Measurements from ENCODE around the gene KCTD13. TPM values are rescaled to one million over a fixed set of nuclear protein-coding genes. Genes with fewer than 3 reads are reported as not detected.
"Not testable (repeated sequence)": the region's sequence is repeated elsewhere in the genome, so short reads cannot be mapped to it uniquely, and the experiment has no call there.

KCTD13 gene
- total RNA-seq, 1 donor from 2014 or later: 42.2 TPM

- intact Hi-C loops (cut with micrococcal nuclease): no loop called here
These were observed 34.2 kb downstream of the KCTD13 start for GRCh38 chr16:29891525-29892457.

GRCh38 chr16:29889372-29889771 is 36.7 kb downstream of the KCTD13 start:
- intact Hi-C loops (cut with micrococcal nuclease): not testable (repeated sequence)

- intact Hi-C loops (cut with micrococcal nuclease): no loop called here
These were observed 42.0 kb downstream of the KCTD13 start for GRCh38 chr16:29883987-29884386.

- intact Hi-C loops (cut with micrococcal nuclease): no loop called here
These were observed 45.0 kb downstream of the KCTD13 start for GRCh38 chr16:29881050-29881449.

- intact Hi-C loops (cut with micrococcal nuclease): loop anchor here (1.0 kb wide), 1 partner anchor 98 kb away; no protein-coding TSS in a partner anchor
These were observed 47.9 kb downstream of the KCTD13 start for GRCh38 chr16:29878172-29878571.

GRCh38 chr16:29877266-29877961 is 48.6 kb downstream of the KCTD13 start:
- intact Hi-C loops (cut with micrococcal nuclease): loop anchor here (1.0 kb wide), 5 partner anchors 8 to 96 kb away; partner anchors contain the start of genes ASPHD1, CDIPT, KCTD13 and TAOK2

- intact Hi-C loops (cut with micrococcal nuclease): loop anchor here (1.0 kb wide), 5 partner anchors 9 to 97 kb away; partner anchors contain the start of genes ASPHD1, CDIPT, KCTD13 and TAOK2
These were observed 49.3 kb downstream of the KCTD13 start for GRCh38 chr16:29876594-29877249.

GRCh38 chr16:29876217-29876593 is 49.8 kb downstream of the KCTD13 start:
- intact Hi-C loops (cut with micrococcal nuclease): no loop called here

- intact Hi-C loops (cut with micrococcal nuclease): no loop called here
These were observed 50.8 kb downstream of the KCTD13 start for GRCh38 chr16:29875206-29875605.

GRCh38 chr16:29873319-29873718 is 52.7 kb downstream of the KCTD13 start:
- intact Hi-C loops (cut with micrococcal nuclease): no loop called here

- intact Hi-C loops (cut with micrococcal nuclease): no loop called here
These were observed 54.0 kb downstream of the KCTD13 start for GRCh38 chr16:29871822-29872546.

- intact Hi-C loops (cut with micrococcal nuclease): not testable (repeated sequence)
These were observed 57.0 kb downstream of the KCTD13 start for GRCh38 chr16:29869067-29869466.

- intact Hi-C loops (cut with micrococcal nuclease): no loop called here
These were observed 57.5 kb downstream of the KCTD13 start for GRCh38 chr16:29868396-29869009.

GRCh38 chr16:29864205-29864604 is 61.8 kb downstream of the KCTD13 start:
- intact Hi-C loops (cut with micrococcal nuclease): no loop called here

GRCh38 chr16:29863669-29863984 is 62.4 kb downstream of the KCTD13 start:
- intact Hi-C loops (cut with micrococcal nuclease): loop anchor here (1.0 kb wide), 13 partner anchors 14 to 268 kb away; partner anchors contain the start of genes ASPHD1, INO80E, KCTD13 and KIF22

GRCh38 chr16:29862884-29863668 is 63.0 kb downstream of the KCTD13 start, which contains the start of gene CDIPT:
Gene CDIPT (minus strand): TSS chr16:29863226. CDS start chr16:29862857, 369 bp downstream.
- intact Hi-C loops (cut with micrococcal nuclease): loop anchor here (1.0 kb wide), 13 partner anchors 14 to 268 kb away; partner anchors contain the start of genes ASPHD1, INO80E, KCTD13 and KIF22

GRCh38 chr16:29862383-29862883 is 63.6 kb downstream of the KCTD13 start:
- intact Hi-C loops (cut with micrococcal nuclease): no loop called here

GRCh38 chr16:29860218-29860617 is 65.8 kb downstream of the KCTD13 start:
- intact Hi-C loops (cut with micrococcal nuclease): no loop called here

- intact Hi-C loops (cut with micrococcal nuclease): no loop called here
These were observed 67.1 kb downstream of the KCTD13 start for GRCh38 chr16:29858974-29859373.

Measured in T-helper 1 cell treated with Interleukin-12 subunit alpha and Interleukin-12 subunit beta and Interleukin-4 antibody, amounts not matched to agents 30 ng/mL and 1 ng/mL, for 36 hours (primary cell).